ENCODE data around the gene AKAP13. TPM values are rescaled to one million over a fixed set of nuclear protein-coding genes. Genes with fewer than 3 reads are reported as not detected.

The AKAP13 gene
- total RNA-seq, 3 donors from 2014 or later = 67.4 to 78.8 (median 77.0) TPM

DNA sequence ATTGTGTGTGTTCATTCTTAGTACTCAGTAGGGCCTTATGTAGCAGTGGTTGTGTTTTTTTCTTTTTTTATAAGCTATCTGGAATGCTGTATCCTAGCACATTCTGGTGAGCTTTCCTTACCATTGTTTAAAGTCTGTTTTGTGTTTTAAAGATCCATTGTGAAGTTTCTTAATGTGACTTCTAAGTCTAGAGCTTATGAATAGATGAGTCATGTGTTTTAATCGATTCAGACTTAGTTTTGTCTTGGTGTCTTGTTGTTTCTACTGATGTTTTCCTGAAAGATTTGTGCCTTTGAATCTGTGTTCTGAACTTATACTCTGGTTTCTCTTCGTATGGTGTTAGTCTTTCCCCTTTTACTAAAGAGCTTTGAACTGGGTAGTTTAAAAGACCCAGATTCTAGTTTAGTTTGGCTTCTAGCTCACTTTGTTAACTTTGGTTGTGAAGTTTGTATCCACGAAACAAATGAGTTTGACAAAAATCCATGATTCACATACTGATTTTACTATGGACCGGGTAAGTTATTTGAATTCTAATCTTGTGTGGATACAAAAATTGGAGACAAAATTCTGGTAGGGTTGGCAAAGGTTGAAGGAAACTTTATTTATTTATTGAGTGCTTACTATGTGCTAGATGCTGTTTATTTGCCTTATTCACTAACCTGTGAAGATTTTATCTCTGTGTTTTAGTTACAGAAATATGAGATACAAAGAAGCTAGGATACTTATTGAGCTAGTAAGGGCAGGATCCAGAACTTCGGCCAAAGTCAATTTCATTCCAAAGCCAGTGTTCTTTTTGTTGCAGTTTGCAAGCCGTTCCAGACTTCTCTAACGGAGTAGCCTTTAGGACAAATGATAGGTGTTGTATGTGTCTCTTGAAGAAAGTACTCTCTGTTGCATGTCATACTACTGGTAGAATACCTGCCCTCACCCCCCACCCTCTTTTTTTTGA lies 24.8 kb downstream of the AKAP13 start:
- H3K36me3 Mint-ChIP-seq (ENCODE audit: insufficient read depth) = peaks cover 8% of the 10 kb centered on the region
- peak overlapping the region; percentile 55 for H3K4me3 Mint-ChIP-seq
- H3K4me1 Mint-ChIP-seq (ENCODE audit: low read depth) = peaks cover 85% of the 10 kb centered on the region
- DNase-seq (no peak), ATAC-seq (no peak)
- no peaks in the 10 kb centered on the region for H3K9me3 Mint-ChIP-seq
- no peaks in the 10 kb centered on the region for H3K27me3 Mint-ChIP-seq (ENCODE audit: low read depth)

DNA sequence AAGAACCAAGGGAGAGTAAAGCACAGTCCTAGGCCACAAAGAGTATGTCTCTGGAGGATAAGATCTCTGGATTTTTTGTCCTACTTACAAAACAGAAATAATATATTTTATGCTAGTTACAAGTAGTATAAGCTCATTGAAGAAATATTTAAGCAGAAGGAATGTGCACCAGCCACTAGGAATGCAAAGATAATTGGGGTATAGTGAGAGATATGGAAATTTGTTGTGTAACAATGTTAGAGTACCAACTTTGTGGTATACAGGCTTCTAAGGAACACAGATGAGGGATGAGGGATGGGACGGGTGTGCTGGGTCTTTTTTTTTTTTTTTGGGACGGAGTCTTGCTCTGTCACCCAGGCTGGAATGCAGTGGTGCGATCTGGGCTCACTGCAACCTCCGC lies 26.5 kb downstream of the AKAP13 start:
- Mint-ChIP-seq H3K36me3 (ENCODE audit: insufficient read depth) (peaks cover 17% of the 10 kb centered on the region), H3K9me3 (no peaks in the 10 kb centered on the region), H3K4me1 (ENCODE audit: low read depth) (peaks cover 89% of the 10 kb centered on the region), H3K27me3 (ENCODE audit: low read depth) (no peaks in the 10 kb centered on the region), H3K4me3 (no peak overlapping the region)
- ATAC-seq (no peak), DNase-seq (no peak)

DNA sequence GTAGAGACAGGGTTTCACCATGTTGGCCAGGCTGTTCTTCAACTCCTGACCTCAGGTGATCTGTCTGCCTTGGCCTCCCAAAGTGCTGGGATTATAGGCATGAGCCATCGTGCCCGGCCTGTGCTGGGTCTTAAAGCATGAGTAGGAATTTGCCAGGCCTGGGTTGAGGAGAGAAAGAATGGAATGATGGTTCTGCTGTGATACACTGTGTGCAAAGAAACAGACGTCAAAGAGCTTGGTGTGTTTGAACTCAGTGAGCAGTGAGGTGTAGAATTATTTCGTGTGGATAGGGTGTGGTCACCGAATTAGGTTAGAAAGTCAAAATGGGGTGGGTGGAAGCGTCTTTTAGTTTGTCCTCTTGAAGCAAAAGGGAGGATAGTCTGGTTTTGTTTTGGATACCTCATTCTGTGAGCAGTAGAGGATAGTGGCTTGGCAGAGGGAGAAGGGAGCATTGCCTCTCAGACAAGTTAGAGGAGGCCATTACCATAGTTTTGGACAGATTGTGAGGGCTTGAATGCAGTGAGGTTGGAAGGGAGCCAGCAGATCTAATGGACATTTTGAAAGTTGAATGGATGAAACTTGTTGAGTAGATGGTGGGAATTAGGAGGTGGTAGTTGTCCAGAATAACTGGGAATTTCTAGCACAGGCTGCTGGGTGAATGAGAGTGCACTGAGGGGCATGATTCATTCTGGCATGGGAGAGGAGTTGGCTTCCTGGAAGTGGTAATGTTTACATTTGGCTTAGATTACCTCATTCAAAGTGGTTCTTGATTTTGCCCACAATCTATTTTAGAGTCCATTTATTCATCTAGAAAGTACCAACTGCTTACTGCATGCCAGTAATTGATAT lies 27.2 kb downstream of the AKAP13 start:
- Mint-ChIP-seq H3K4me1 (ENCODE audit: low read depth) (peaks cover 87% of the 10 kb centered on the region), H3K9me3 (no peaks in the 10 kb centered on the region), H3K27me3 (ENCODE audit: low read depth) (no peaks in the 10 kb centered on the region), H3K4me3 (peak overlapping the region; percentile 32), H3K36me3 (ENCODE audit: insufficient read depth) (peaks cover 17% of the 10 kb centered on the region)
- DNase-seq (no peak), ATAC-seq (peak; percentile 66 to 70)

DNA sequence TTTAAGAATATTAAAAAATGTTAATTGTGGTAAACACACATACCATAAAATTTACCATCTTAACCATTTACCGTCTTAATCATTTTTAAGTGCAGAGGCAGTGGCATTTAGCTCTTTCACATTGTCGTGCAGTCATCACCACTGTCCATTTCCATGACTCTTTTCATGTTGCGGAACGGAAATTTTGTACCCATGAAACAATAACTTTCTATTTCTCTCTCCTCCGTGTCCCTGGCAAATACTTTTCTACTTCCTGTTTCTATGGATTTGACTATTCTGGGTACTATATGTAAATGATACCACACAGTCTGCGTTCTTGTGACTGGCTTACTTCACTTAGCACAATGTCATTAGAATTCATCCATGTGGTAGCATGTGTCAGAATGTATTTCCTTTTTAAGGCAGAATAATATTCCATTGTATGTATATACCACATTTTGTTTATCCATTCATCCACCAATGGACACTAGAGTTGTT lies 27.9 kb downstream of the AKAP13 start:
- H3K4me1 Mint-ChIP-seq (ENCODE audit: low read depth) = peaks cover 88% of the 10 kb centered on the region
- no peaks in the 10 kb centered on the region for H3K9me3 Mint-ChIP-seq
- H3K4me3 Mint-ChIP-seq = peak overlapping the region; percentile 37
- no peaks in the 10 kb centered on the region for H3K27me3 Mint-ChIP-seq (ENCODE audit: low read depth)
- DNase-seq = no peak
- peaks cover 17% of the 10 kb centered on the region for H3K36me3 Mint-ChIP-seq (ENCODE audit: insufficient read depth)
- ATAC-seq = peak; percentile 70 to 71

- ATAC-seq (peak in 1 of 2 donors; percentile 7), DNase-seq (no peak)
- Mint-ChIP-seq H3K36me3 (ENCODE audit: insufficient read depth) (peaks cover 13% of the 10 kb centered on the region), H3K4me1 (ENCODE audit: low read depth) (peaks cover 85% of the 10 kb centered on the region), H3K27me3 (ENCODE audit: low read depth) (no peaks in the 10 kb centered on the region), H3K4me3 (no peak overlapping the region), H3K9me3 (no peaks in the 10 kb centered on the region)
Observed at GRCh38 chr15:85412066-85412465, 31.7 kb downstream of the AKAP13 start.

GRCh38 chr15:85412956-85413854 lies 32.8 kb downstream of the AKAP13 start:
- no peaks in the 10 kb centered on the region for H3K9me3 Mint-ChIP-seq
- H3K4me3 Mint-ChIP-seq = peak overlapping the region; percentile 61
- H3K27me3 Mint-ChIP-seq (ENCODE audit: low read depth) = no peaks in the 10 kb centered on the region
- H3K36me3 Mint-ChIP-seq (ENCODE audit: insufficient read depth) = peaks cover 13% of the 10 kb centered on the region
- ATAC-seq (peak; percentile 92 to 94), DNase-seq (peak; percentile 68)
- H3K4me1 Mint-ChIP-seq (ENCODE audit: low read depth) = peaks cover 82% of the 10 kb centered on the region

DNA sequence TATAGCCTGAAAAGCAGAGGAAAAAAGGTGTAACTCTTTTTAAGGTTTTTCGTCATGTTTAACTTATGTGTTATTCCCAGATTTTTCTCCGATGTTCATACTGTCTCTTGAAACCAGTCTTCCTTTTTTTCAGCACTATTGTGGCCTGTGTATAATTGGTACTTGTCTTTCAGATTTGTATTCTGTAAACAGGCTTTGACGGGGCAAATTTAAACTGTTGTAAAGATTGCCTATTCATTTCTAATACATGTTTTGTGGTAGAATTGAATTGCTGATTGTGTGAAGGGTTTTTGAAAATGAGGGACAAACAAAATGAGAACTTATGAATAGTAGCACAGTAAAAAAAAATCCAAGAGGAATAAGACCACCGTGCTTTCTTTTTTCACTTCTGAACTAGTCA lies 33.6 kb downstream of the AKAP13 start:
- H3K36me3 Mint-ChIP-seq (ENCODE audit: insufficient read depth) = peaks cover 11% of the 10 kb centered on the region
- peaks cover 83% of the 10 kb centered on the region for H3K4me1 Mint-ChIP-seq (ENCODE audit: low read depth)
- H3K4me3 Mint-ChIP-seq = peak overlapping the region; percentile 64
- DNase-seq (no peak), ATAC-seq (no peak)
- no peaks in the 10 kb centered on the region for H3K27me3 Mint-ChIP-seq (ENCODE audit: low read depth)
- no peaks in the 10 kb centered on the region for H3K9me3 Mint-ChIP-seq

DNA sequence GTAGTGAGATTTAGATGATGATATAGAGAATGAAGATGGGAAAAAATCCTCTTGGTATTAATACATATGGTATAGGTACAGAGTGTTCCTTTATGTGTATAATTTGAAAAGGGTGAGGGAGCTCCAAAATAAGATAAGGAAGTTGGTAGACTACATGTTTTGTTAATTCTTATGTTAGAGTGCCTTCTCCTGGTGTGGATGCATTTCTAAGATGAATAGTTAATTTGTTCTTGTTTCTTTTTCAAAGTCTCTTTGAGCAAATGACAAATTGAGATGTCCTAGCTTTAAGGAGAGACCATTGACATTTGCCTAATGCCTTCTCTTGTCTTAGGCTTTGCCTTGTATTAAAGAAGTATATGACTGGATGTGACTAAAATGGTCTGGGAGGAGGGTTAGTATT lies 34.1 kb downstream of the AKAP13 start:
- ATAC-seq = no peak

DNA sequence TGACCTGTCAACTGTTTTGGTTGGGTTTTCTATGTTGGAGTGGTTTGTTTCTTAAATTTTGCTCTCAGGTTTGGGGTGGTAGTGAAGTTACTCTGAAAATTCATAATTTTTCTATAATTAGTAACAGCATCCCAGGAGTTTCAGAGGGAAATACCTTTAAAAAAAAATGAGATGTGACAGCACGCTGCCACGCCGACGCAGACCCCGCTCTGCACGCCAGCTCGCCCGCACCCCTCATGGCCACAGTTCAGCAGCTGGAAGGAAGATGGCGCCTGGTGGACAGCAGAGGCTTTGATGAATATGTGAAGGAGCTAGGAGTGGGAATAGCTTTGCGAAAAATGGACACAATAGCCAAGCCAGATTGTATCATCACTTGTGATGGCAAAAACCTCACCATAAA lies 34.6 kb downstream of the AKAP13 start:
- no peaks in the 10 kb centered on the region for H3K9me3 Mint-ChIP-seq
- H3K4me1 Mint-ChIP-seq (ENCODE audit: low read depth) = peaks cover 85% of the 10 kb centered on the region
- H3K36me3 Mint-ChIP-seq (ENCODE audit: insufficient read depth) = peaks cover 11% of the 10 kb centered on the region
- no peak for ATAC-seq
- no peak for DNase-seq
- H3K4me3 Mint-ChIP-seq = peak overlapping the region; percentile 20
- no peaks in the 10 kb centered on the region for H3K27me3 Mint-ChIP-seq (ENCODE audit: low read depth)

More for the DNA sequence above, 34.1 kb downstream of the AKAP13 start:
- Mint-ChIP-seq H3K4me3 (peak overlapping the region; percentile 64), H3K36me3 (ENCODE audit: insufficient read depth) (peaks cover 11% of the 10 kb centered on the region), H3K27me3 (ENCODE audit: low read depth) (no peaks in the 10 kb centered on the region), H3K9me3 (no peaks in the 10 kb centered on the region), H3K4me1 (ENCODE audit: low read depth) (peaks cover 86% of the 10 kb centered on the region)
- no peak for DNase-seq

DNA sequence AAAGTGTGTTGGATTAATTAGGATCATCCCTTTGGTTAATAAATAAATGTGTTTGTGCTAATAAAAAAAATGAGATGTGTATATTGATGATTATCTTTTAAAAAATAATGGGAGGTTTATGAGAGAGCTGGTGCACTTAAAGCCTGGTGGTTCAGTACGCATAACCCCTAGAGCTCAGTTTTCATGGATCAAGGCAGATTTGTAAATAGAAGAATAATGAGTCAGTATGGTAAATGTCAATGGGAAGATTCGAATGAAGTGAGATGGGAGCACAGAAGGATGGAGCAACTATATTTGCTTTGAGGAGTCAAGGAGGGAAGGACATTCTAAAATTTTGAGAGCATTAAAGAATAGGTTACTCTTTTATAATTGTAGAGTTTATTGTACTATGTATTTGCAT lies 35.4 kb downstream of the AKAP13 start:
- DNase-seq (no peak), ATAC-seq (no peak)
- H3K36me3 Mint-ChIP-seq (ENCODE audit: insufficient read depth) = peaks cover 5% of the 10 kb centered on the region
- H3K9me3 Mint-ChIP-seq = no peaks in the 10 kb centered on the region
- no peak overlapping the region for H3K4me3 Mint-ChIP-seq
- peaks cover 84% of the 10 kb centered on the region for H3K4me1 Mint-ChIP-seq (ENCODE audit: low read depth)
- no peaks in the 10 kb centered on the region for H3K27me3 Mint-ChIP-seq (ENCODE audit: low read depth)

DNA sequence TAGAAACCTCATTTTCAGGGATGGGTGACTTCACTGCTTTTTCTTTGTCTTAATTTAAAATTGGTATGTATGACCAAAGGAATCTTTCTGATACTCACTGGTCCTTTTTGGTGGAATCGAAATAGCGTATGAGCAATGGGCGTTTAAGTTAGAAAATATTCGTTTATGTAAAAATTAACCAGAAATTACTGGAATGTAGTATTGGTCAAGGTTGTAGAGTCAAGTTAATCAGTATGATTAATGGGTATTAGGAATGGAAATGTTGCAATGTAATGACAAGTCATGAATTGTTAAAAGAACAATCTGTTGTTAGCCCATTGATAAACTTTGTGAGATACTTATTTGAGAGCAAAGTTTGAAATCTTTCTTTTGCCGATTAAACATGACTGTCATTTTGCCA lies 36.9 kb downstream of the AKAP13 start:
- ATAC-seq (no peak), DNase-seq (no peak)
- no peaks in the 10 kb centered on the region for H3K9me3 Mint-ChIP-seq
- peaks cover 2% of the 10 kb centered on the region for H3K36me3 Mint-ChIP-seq (ENCODE audit: insufficient read depth)
- no peaks in the 10 kb centered on the region for H3K27me3 Mint-ChIP-seq (ENCODE audit: low read depth)
- H3K4me1 Mint-ChIP-seq (ENCODE audit: low read depth) = peaks cover 84% of the 10 kb centered on the region
- no peak overlapping the region for H3K4me3 Mint-ChIP-seq

DNA sequence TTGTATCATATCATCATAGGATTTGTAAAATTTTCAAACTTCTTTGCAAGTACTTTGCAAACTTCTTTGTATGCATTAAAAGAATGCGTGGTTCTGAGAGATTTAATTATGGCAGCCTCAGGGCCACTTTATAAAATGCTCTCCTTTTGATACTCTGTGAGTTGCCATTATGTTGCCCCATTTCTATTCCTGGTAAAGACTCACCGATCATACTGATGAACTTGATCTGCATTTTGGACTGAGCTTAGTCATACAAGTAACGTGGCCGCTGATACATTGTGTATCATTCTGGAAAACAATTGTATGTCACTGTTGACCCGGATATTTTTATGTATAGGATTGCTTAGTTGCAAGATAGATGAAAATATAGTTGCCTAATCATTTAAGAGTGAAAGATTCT lies 38.8 kb downstream of the AKAP13 start:
- Mint-ChIP-seq H3K36me3 (ENCODE audit: insufficient read depth) (peaks cover 2% of the 10 kb centered on the region), H3K9me3 (no peaks in the 10 kb centered on the region), H3K4me3 (no peak overlapping the region), H3K4me1 (ENCODE audit: low read depth) (peaks cover 86% of the 10 kb centered on the region), H3K27me3 (ENCODE audit: low read depth) (no peaks in the 10 kb centered on the region)
- ATAC-seq = peak; percentile 34 to 64
- no peak for DNase-seq

DNA sequence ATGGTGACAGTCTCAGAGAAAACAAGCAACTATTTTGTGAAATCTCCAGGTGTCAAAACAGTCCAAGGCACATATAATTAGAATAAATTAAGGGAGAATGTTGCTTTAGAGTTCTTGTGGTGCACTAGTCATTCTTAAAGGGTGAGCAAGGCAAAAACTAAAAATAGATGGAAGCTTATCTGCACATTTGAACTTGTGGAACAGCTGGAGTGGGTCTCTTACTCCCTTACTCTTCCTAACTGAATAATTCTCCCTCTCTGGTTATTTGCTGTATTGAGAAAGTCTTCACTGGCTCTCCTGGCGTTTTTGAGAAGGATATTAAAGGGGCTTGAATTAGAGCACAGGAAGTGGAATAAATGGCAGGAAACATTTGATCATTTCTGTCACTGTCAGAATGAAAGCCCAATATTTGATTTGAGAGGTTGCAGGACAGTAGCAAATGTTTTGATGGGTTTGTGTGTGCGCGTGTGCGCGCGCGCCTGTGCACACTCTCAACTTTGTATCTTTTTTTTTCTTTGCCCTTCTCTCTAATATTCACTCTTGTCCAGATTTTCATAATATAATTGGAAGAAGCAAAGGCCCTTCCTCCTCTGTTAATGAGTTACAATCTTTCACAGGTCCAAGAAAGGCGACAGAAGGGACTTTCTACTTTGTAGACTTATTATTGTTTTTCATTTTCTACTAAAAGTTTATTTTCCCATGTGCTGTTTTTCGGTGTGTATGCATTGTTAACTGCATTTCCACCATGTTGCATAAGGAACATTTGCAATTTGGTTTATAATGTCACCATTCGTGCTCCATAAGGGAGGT lies 40.9 kb downstream of the AKAP13 start:
- H3K27me3 Mint-ChIP-seq (ENCODE audit: low read depth) = no peaks in the 10 kb centered on the region
- H3K4me3 Mint-ChIP-seq = no peak overlapping the region
- H3K36me3 Mint-ChIP-seq (ENCODE audit: insufficient read depth) = no peaks in the 10 kb centered on the region
- peaks cover 81% of the 10 kb centered on the region for H3K4me1 Mint-ChIP-seq (ENCODE audit: low read depth)
- H3K9me3 Mint-ChIP-seq = no peaks in the 10 kb centered on the region
- ATAC-seq = no peak
- DNase-seq = no peak

Measured in activated T-cell treated with anti-CD3 and anti-CD28 coated beads, Interleukin-2, amount 50 U/mL, for 4 hours (primary cell).